Stimulated activated CD4-positive, alpha-beta T cell treated with anti-CD3 and anti-CD28 coated beads, Interleukin-1b, Interleukin-23, amount 100 ng/mL, for 1 hour (primary cell): ENCODE data around the gene FKBP4.
"Not testable (repeated sequence)": the region's sequence is repeated elsewhere in the genome, so short reads cannot be mapped to it uniquely, and the experiment has no call there.

Experiments used
- DNase-seq, 2 donors: peaks; one replicate each; pipeline ENCODE4 v3.0.0-alpha.2; 2020; ENCODE audit warnings: low read depth in 2 of 2

FKBP4 gene, protein sequence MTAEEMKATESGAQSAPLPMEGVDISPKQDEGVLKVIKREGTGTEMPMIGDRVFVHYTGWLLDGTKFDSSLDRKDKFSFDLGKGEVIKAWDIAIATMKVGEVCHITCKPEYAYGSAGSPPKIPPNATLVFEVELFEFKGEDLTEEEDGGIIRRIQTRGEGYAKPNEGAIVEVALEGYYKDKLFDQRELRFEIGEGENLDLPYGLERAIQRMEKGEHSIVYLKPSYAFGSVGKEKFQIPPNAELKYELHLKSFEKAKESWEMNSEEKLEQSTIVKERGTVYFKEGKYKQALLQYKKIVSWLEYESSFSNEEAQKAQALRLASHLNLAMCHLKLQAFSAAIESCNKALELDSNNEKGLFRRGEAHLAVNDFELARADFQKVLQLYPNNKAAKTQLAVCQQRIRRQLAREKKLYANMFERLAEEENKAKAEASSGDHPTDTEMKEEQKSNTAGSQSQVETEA

GRCh38 chr12:2794736-2795289 is at the start of gene FKBP4:
Gene FKBP4, plus strand, starts transcription at chr12:2794970. Its CDS starts 170 bp downstream, at chr12:2795140.
- peak; percentile 69 to 83 for DNase-seq

GRCh38 chr12:2745655-2746054 is 49.1 kb upstream of the FKBP4 start:
- DNase-seq = no peak

DNA sequence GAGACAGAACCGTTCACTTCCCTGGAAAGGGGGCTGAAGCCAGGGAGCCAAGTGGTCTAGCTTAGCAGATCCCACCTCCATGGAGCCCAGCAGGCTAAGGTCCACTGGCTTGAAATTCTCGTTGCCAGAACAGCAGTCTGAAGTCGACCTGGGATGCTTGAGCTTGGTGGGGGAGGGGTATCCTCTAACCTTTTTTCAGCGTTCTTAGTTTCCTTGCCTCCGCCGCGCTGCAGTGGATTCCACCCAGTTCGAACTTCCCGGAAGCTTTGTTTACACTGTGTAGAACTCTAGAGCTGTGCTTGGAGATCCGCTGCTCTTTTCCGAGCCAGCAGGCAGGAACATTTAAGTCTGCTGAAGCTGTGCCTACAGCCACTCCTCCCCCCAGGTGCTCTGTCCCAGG is 45.2 kb upstream of the FKBP4 start:
- DNase-seq = no peak

DNA sequence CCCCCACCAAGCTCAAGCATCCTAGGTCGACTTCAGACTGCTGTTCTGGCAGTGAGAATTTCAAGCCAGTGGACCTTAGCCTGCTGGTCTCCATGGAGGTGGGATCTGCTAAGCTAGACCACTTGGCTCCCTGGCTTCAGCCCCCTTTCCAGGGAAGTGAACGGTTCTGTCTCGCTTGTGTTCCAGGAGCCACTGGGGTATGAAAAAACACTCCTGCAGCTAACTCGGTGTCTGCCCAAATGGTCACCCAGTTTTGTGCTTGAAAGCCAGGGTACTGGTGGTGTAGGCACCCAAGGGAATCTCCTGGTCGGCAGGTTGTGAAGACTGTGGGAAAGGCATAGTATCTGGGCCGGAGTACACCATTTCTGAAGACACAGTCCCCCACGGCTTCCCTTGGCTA is 44.6 kb upstream of the FKBP4 start:
- DNase-seq = no peak

- no peak for DNase-seq
Measured at GRCh38 chr12:2751230-2751629, 43.5 kb upstream of the FKBP4 start.

- no peak for DNase-seq
Measured at GRCh38 chr12:2751686-2752085, 43.1 kb upstream of the FKBP4 start.

GRCh38 chr12:2752676-2753371 is 41.9 kb upstream of the FKBP4 start:
- peak; percentile 33 to 55 for DNase-seq

- DNase-seq = no peak
Measured at GRCh38 chr12:2753536-2753935, 41.2 kb upstream of the FKBP4 start.

GRCh38 chr12:2754208-2754607 is 40.6 kb upstream of the FKBP4 start:
- no peak for DNase-seq

DNA sequence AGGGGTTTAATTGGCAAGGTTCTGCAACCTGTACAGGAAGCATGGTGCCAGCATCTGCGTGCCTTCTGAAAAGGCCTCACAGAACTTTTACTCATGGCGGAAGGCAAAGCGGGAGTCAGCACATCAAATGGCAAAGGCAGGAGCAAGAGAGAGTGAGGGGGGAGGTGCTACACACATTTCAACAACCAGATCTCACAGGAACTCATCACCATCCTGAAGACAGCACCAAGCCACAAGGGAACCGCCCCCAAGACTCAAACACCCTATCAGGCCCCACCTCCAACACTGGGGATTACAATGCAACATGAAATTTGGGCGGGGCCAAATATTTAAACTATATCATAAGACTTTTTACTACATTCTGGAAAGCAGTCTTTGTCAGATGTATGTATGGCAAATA is 38.0 kb upstream of the FKBP4 start:
- DNase-seq = no peak

GRCh38 chr12:2759733-2760132 is 35.0 kb upstream of the FKBP4 start:
- DNase-seq = no peak

DNA sequence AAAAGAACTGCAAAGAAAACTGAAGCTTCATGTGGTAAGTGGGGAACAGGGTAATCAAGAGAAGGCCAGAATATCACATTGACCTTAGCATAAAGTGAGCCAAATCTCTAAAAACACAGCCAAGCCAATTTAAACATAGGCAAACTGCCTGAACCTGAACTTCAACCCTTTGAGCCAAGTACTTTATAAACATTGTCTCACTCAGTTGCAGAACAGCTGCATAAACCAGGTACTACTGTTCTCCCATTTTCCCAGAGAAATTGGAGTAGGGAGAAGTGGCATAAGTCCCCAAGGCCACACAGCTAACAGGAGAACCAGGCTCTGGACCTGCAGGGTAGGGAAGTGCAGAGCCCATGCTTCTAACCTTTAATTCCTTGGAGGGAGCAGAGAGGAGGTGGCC is 30.4 kb upstream of the FKBP4 start:
- DNase-seq = no peak

- DNase-seq = no peak
Measured at GRCh38 chr12:2765052-2765451, 29.7 kb upstream of the FKBP4 start.

DNA sequence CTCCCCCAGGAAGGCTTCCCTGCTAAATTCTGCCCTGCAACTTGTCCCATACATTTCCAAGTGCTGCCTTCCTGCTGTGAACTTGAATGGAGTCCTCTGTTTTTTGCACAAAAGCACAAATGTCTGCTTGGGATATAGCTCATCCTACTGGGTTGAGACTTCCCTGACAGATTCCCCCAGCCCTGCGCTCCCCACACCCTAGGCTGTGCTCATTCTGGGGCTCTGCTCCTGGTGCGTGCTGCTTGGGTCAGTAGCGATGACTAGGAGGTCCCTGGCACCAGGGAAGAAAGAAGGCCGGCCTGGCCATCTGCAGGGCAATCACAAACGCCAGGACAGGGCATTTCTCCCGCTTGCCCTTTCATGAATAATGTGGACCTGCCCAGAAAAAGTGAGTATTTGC is 29.2 kb upstream of the FKBP4 start:
- DNase-seq = no peak

GRCh38 chr12:2768224-2768961 is 26.4 kb upstream of the FKBP4 start:
- DNase-seq = no peak

GRCh38 chr12:2769866-2770533 is 24.8 kb upstream of the FKBP4 start:
- no peak for DNase-seq

DNA sequence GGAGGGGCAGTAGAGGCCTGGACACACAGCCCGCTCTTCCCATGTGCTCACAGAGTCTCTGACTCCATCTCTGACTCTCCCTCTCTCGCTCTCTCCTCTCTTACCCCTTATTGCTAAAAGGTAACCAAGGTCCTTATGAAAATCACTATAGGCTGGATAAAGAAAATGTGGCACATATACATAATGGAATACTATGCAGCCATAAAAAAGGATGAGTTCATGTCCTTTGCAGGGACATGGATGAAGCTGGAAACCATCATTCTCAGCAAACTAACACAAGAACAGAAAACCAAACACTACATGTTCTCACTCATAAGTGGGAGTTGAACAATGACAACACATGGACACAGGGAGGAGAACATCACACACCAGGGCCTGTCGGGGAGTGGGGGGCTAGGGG is 24.2 kb upstream of the FKBP4 start:
- DNase-seq = not testable (repeated sequence)

- no peak for DNase-seq
Measured at GRCh38 chr12:2772370-2772769, 22.4 kb upstream of the FKBP4 start.

DNA sequence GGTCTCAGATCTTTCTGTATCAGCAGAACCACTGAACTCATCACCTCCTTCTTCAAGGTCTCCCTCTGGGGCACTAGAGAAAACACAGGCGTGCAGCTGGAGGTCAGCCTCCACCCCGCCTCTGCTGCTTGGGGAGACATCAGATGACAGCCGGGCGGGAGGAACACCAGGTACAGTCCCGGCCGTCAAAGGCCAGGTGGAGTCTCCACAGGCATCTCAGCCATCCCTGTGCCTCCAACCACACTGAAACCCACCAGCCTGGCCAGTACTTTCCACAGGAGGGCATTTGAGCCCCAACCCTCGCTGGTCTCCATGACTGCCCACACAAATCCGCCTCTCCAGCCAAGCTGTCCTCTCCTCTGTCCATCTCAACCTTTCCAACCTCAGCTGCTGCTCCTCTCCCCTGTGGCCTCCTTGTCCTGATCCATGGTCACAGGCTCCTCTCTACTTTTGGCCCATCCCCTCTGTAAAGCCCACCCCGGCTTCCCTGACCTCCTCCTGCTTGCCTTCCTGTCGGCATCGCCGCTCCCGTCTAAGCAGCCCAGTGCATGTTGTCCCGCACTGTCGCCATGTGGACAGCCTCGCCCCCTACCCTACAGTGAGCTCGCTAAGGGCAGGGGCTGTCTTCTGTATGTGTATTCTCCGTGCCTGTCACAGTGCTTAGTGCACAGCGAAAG is 21.4 kb upstream of the FKBP4 start:
- no peak for DNase-seq

GRCh38 chr12:2775431-2775830 is 19.3 kb upstream of the FKBP4 start:
- DNase-seq = no peak
